Tibial nerve (tissue), 4 donors: ENCODE measurements around the gene SH2D1A.

Experiments
- CTCF ChIP-seq, 5 experiments: fragments of 200-600 bp in 3 of 5; fragments of 450-650 bp in 2 of 5; sonication (generic) in 3 of 5; IDR thresholded peaks; one replicate each; pipeline ENCODE4 v1.5.1; 2016 to 2019; ENCODE audit warnings: antibody characterized with exemption in 5 of 5, mild to moderate bottlenecking in 3 of 5, moderate library complexity in 2 of 5
- EP300 ChIP-seq, 2 donors: sonication (generic); formaldehyde crosslinking; IDR thresholded peaks; one replicate each; pipeline ENCODE4 v1.6.1; 2017; ENCODE audit warnings: antibody characterized with exemption in 2 of 2, mild to moderate bottlenecking in 1 of 2
- POLR2A ChIP-seq, 2 donors: fragments of 450-650 bp; IDR thresholded peaks; one replicate each; pipeline ENCODE4 v1.6.1; 2017; ENCODE audit warnings: antibody characterized with exemption in 2 of 2, mild to moderate bottlenecking in 2 of 2, moderate library complexity in 2 of 2

GRCh38 chrX:124383354-124383753 is 37.0 kb downstream of the SH2D1A start:
- TF ChIP-seq CTCF (IDR thresholded peaks at IDR 0.05) (no peak), EP300 (IDR thresholded peaks at IDR 0.05) (no peak), POLR2A (IDR thresholded peaks at IDR 0.05) (no peak)
